HL-60 (cell line): ENCODE data around the gene NEGR1.

Experiments
- CTCF ChIP-seq: IDR thresholded peaks from one replicate; pipeline ENCODE4 v1.5.1; 2011; ENCODE audit warnings: low read length, control low read depth, inconsistent platforms; ENCODE audit not compliant: insufficient read depth
- GABPA ChIP-seq: IDR thresholded peaks from 2 replicates; pipeline ENCODE4 v1.6.1; 2012; ENCODE audit warnings: low read depth
- POLR2AphosphoS5 ChIP-seq: IDR thresholded peaks from 2 replicates; pipeline ENCODE4 v1.6.1; 2012; ENCODE audit warnings: low read depth
- REST ChIP-seq: IDR thresholded peaks from 2 replicates; pipeline ENCODE4 v1.6.1; 2012; ENCODE audit warnings: low read depth; ENCODE audit not compliant: insufficient replicate concordance
- SPI1 ChIP-seq: IDR thresholded peaks from 2 replicates; pipeline ENCODE4 v1.6.1; 2012; ENCODE audit warnings: low read depth, mild to moderate bottlenecking, borderline replicate concordance

GRCh38 chr1:71743862-71744261, 538.5 kb downstream of the NEGR1 start:
- no peak for TF ChIP-seq CTCF
- no peak for TF ChIP-seq POLR2AphosphoS5
- no peak for TF ChIP-seq REST
- TF ChIP-seq GABPA, result no peak
- no peak for TF ChIP-seq SPI1
